ENCODE results near the gene MRPL48. TPM values are rescaled to one million over a fixed set of nuclear protein-coding genes. Genes with fewer than 3 reads are reported as not detected.

The MRPL48 gene
- total RNA-seq, 1 donor from 2014 or later = 26.5 TPM

GRCh38 chr11:73800276-73800806 is 12.7 kb downstream of the MRPL48 start:
- Histone ChIP-seq H3K4me3 (no peak overlapping the region), H3K27ac (no peak overlapping the region), H3K4me1 (no peaks in the 10 kb centered on the region), H3K27me3 (ENCODE audit: low read depth) (no peaks in the 10 kb centered on the region), H3K9me3 (no peaks in the 10 kb centered on the region), H3K36me3 (peaks cover 18% of the 10 kb centered on the region)
- no peak for DNase-seq
- ATAC-seq = no peak
- intact Hi-C loops (cut with DNase I) = no loop called here
- TF ChIP-seq CTCF (IDR thresholded peaks at IDR 0.05) = no peak

- Histone ChIP-seq H3K27ac (no peak overlapping the region), H3K4me3 (no peak overlapping the region), H3K27me3 (ENCODE audit: low read depth) (no peaks in the 10 kb centered on the region), H3K9me3 (no peaks in the 10 kb centered on the region), H3K4me1 (no peaks in the 10 kb centered on the region), H3K36me3 (peaks cover 23% of the 10 kb centered on the region)
- ATAC-seq (no peak), DNase-seq (no peak)
- intact Hi-C loops (cut with DNase I) = no loop called here
- no peak for TF ChIP-seq CTCF (IDR thresholded peaks at IDR 0.05)
Observed at GRCh38 chr11:73801136-73801535, 13.5 kb downstream of the MRPL48 start.

- intact Hi-C loops (cut with DNase I) = no loop called here
- H3K4me1 ChIP-seq = no peaks in the 10 kb centered on the region
- no peak for TF ChIP-seq CTCF (IDR thresholded peaks at IDR 0.05)
- H3K27me3 ChIP-seq (ENCODE audit: low read depth) = no peaks in the 10 kb centered on the region
- no peak overlapping the region for H3K27ac ChIP-seq
- ATAC-seq (no peak), DNase-seq (no peak)
- H3K9me3 ChIP-seq = no peaks in the 10 kb centered on the region
- H3K36me3 ChIP-seq = peaks cover 23% of the 10 kb centered on the region
- H3K4me3 ChIP-seq = no peak overlapping the region
Observed at GRCh38 chr11:73804712-73805111, 17.0 kb downstream of the MRPL48 start.

DNA sequence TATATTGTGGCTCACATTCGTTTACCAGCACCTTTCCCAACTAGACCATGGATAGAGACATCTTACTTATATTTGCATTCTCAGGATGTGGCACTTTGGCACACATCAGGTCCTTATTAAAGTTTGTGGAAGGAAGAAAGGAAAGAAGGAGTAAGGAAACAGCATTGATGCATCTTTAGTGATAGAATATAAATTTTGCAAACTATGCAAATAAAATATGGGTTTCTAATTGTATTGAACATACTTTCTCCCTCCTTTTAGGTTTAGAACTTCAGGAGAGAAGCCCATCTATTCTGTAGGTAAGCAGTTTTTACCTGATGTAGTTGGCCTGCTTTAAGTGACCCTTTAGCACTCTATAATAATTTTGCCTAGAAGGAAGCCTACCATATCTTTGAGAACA is 20.4 kb downstream of the MRPL48 start:
- H3K4me3 ChIP-seq = no peak overlapping the region
- no peak for ATAC-seq
- no peak for DNase-seq
- no peaks in the 10 kb centered on the region for H3K4me1 ChIP-seq
- intact Hi-C loops (cut with DNase I) = no loop called here
- H3K36me3 ChIP-seq = peaks cover 23% of the 10 kb centered on the region
- H3K27ac ChIP-seq = no peak overlapping the region
- no peaks in the 10 kb centered on the region for H3K27me3 ChIP-seq (ENCODE audit: low read depth)
- TF ChIP-seq CTCF (IDR thresholded peaks at IDR 0.05) = no peak
- H3K9me3 ChIP-seq = no peaks in the 10 kb centered on the region

- ATAC-seq = no peak
- no peak for DNase-seq
- TF ChIP-seq CTCF (IDR thresholded peaks at IDR 0.05) = no peak
- intact Hi-C loops (cut with DNase I) = no loop called here
- H3K36me3 ChIP-seq = peaks cover 17% of the 10 kb centered on the region
- no peak overlapping the region for H3K27ac ChIP-seq
- no peaks in the 10 kb centered on the region for H3K4me1 ChIP-seq
- H3K27me3 ChIP-seq (ENCODE audit: low read depth) = no peaks in the 10 kb centered on the region
- H3K4me3 ChIP-seq = no peak overlapping the region
- no peaks in the 10 kb centered on the region for H3K9me3 ChIP-seq
Observed at GRCh38 chr11:73810637-73811036, 23.0 kb downstream of the MRPL48 start.

DNA sequence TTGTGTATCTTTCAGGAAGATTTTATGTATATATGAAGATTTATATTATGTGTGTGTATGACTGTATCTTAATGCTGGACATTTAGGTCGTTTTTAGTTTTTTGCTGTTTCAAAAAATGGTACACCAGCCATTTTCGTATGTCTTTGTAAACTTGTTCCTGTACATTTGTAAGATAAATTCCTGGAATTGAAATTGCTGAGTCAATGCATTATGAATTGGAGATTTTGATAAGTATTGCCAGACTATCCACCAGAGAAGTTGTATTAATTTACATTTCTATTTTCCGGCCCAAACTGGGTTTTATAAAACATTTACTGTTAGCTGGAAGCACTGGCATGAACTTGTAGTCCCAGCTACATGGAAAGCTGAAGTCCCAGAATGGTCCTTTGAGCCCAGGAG is 24.6 kb downstream of the MRPL48 start:
- no peaks in the 10 kb centered on the region for H3K4me1 ChIP-seq
- intact Hi-C loops (cut with DNase I) = no loop called here
- TF ChIP-seq CTCF (IDR thresholded peaks at IDR 0.05) = no peak
- H3K4me3 ChIP-seq = no peak overlapping the region
- no peak for DNase-seq
- H3K36me3 ChIP-seq = peaks cover 9% of the 10 kb centered on the region
- H3K27me3 ChIP-seq (ENCODE audit: low read depth) = no peaks in the 10 kb centered on the region
- no peak for ATAC-seq
- no peaks in the 10 kb centered on the region for H3K9me3 ChIP-seq
- H3K27ac ChIP-seq = no peak overlapping the region

Data from lower lobe of right lung (tissue), 2 donors.